Activated naive CD8-positive, alpha-beta T cell treated with anti-CD3 and anti-CD28 coated beads, Interleukin-2, amount 50 U/mL, for 24 hours (primary cell): Measurements from ENCODE around the gene CDC42SE2.
A peak's percentile ranks its signal among the peaks of the same experiment; 100 is the strongest.
"Not testable (repeated sequence)": the region's sequence is repeated elsewhere in the genome, so short reads cannot be mapped to it uniquely, and the experiment has no call there.

Experiments used
- ATAC-seq: fragments of 150-1000 bp; cut with Tn5 transposase; one replicate; pipeline ENCODE4 v1.10.0; 2021
- DNase-seq: peaks from one replicate; pipeline ENCODE4 v3.0.0; 2021
- H3K27ac Mint-ChIP-seq: one replicate; pipeline ENCODE4 v1.8.0; 2021; ENCODE audit warnings: mild to moderate bottlenecking, mixed read lengths
- H3K27me3 Mint-ChIP-seq: one replicate; pipeline ENCODE4 v1.8.0; 2021; ENCODE audit warnings: mixed read lengths
- H3K36me3 Mint-ChIP-seq: one replicate; pipeline ENCODE4 v1.8.0; 2021; ENCODE audit warnings: low read depth, mixed read lengths
- H3K4me1 Mint-ChIP-seq: one replicate; pipeline ENCODE4 v1.8.0; 2021; ENCODE audit warnings: mixed read lengths
- H3K4me3 Mint-ChIP-seq: one replicate; pipeline ENCODE4 v1.8.0; 2021; ENCODE audit warnings: mild to moderate bottlenecking, moderate library complexity, mixed read lengths
- H3K9me3 Mint-ChIP-seq: one replicate; pipeline ENCODE4 v1.8.0; 2021; ENCODE audit warnings: mixed read lengths

CDC42SE2 gene

DNA sequence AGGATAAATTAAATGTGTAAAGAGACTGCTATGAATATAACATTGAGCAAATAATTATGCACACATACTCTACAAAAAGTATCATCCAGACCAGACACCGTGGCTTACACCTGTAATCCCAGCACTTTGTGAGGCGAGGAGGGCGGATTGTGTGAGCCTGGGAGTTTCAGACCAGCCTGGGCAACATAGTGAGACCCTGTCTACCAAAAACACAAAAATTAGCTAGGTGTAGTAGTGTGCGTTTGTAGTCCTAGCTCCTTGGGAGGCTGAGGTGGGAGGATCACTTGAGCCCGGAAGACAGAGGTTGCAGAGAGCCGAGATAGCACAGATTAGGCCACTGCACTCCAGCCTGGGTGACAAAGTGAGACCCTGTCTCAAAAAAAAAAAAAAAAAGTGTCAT is 2.4 kb upstream of the CDC42SE2 start:
- H3K27me3 Mint-ChIP-seq: no peaks in the 10 kb centered on the region
- peaks cover 61% of the 10 kb centered on the region for H3K4me1 Mint-ChIP-seq
- no peaks in the 10 kb centered on the region for H3K9me3 Mint-ChIP-seq
- H3K27ac Mint-ChIP-seq: peak overlapping the region; percentile 56
- ATAC-seq (no peak), DNase-seq (no peak)
- H3K4me3 Mint-ChIP-seq: no peak overlapping the region
- peaks cover 27% of the 10 kb centered on the region for H3K36me3 Mint-ChIP-seq

DNA sequence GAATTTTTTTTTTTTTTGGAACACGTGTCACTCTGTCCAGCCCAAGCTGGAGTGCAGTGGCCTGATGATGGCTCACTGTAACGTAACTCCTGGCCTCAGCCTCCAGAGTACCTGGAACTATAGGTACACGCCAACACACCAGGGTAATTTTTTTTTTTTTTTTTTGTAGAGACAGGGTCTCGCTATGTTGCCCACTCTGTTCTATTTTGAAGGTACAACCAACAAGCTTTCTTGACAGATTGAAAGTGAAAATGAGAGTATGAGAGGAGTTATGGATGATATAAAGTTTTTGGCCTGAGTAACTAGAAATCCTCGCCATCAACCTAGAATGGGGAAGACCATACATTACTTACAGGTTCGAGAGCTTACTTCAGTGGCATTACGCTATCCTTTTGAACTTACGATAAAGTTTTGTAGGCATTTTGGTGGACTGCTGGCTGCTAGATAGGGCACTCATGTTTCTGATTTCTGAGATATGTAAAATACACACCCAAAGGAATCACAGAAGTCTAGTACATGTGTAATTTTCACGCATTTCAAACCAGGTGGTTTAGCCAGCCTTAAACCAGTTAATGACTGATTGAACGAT is 806 bp upstream of the CDC42SE2 start:
- DNase-seq (no peak), ATAC-seq (peak; percentile 12)
- peak overlapping the region; percentile 96 for H3K27ac Mint-ChIP-seq
- no peaks in the 10 kb centered on the region for H3K9me3 Mint-ChIP-seq
- peaks cover 57% of the 10 kb centered on the region for H3K4me1 Mint-ChIP-seq
- H3K4me3 Mint-ChIP-seq: peak overlapping the region; percentile 86
- no peaks in the 10 kb centered on the region for H3K27me3 Mint-ChIP-seq
- peaks cover 26% of the 10 kb centered on the region for H3K36me3 Mint-ChIP-seq

- Mint-ChIP-seq H3K27ac (peak overlapping the region; percentile 76), H3K4me1 (peaks cover 56% of the 10 kb centered on the region), H3K36me3 (peaks cover 25% of the 10 kb centered on the region), H3K27me3 (no peaks in the 10 kb centered on the region), H3K9me3 (no peaks in the 10 kb centered on the region), H3K4me3 (peak overlapping the region; percentile 93)
- ATAC-seq: peak; percentile 20
- peak; percentile 51 for DNase-seq
Observed at GRCh38 chr5:131264451-131265099, 722 bp downstream of the CDC42SE2 start.

DNA sequence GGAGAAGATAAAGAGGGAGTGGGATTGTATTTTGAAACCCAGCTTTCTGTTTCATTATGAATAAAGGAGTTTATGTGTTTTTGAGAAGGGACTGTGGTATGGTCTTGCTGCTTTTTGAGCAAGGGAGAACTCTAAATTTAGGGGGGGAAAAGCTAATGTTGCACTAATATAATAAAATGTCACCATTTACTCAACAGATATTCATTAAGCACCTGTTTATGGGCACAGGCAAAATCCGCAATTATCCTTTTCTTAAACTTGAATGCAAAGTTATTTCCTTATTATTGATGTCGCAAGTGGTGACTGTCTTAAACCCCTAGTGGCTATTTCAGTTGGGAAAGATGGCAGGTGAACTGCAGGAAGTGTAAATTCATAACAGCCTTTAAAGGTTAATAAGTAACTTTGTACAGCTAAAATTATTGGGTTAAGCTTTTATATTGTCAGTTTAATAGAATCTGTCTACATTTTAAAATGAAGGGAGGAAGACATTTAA is 1.5 kb downstream of the CDC42SE2 start:
- H3K4me1 Mint-ChIP-seq: peaks cover 57% of the 10 kb centered on the region
- no peak for DNase-seq
- no peak for ATAC-seq

DNA sequence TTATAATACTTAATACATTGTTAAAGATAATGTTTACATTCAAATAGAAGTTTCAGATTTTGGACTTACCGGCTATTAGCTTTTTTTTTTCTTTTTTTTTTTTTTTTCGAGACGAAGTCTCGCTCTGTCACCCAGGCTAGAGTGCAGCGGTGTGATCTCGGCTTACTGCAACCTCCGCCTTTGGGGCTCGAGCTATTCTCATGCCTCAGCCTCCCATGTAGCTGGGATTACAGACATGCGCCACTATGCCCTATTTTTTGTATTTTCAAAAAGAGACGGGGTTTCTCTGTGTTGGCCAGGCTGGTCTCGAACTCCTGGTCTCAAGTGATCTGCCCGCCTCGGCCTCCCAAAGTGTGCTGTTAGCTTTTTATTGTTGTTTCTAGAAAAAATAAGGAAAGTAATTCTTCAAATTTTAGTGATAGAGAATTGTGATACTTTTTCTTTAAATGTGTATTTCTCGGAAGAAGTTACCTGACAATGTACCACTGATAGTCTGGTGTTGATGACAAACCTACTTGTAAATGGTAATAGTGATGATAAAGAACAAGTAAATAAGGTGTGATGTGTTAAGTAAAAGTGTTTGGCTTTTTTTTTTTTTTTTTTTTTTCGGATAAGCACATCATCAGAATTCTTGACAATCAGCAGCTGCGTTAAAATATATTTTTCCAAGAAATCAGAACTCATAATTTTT is 2.7 kb downstream of the CDC42SE2 start:
- Mint-ChIP-seq H3K36me3 (peaks cover 20% of the 10 kb centered on the region), H3K4me3 (peak overlapping the region; percentile 82), H3K9me3 (no peaks in the 10 kb centered on the region), H3K4me1 (peaks cover 64% of the 10 kb centered on the region), H3K27ac (peak overlapping the region; percentile 95), H3K27me3 (no peaks in the 10 kb centered on the region)
- ATAC-seq: no peak
- DNase-seq: peak; percentile 36

More for the DNA sequence above, 1.5 kb downstream of the CDC42SE2 start:
- Mint-ChIP-seq H3K9me3 (no peaks in the 10 kb centered on the region), H3K36me3 (peaks cover 20% of the 10 kb centered on the region), H3K27me3 (no peaks in the 10 kb centered on the region), H3K4me3 (peak overlapping the region; percentile 93), H3K27ac (peak overlapping the region; percentile 76)

- Mint-ChIP-seq H3K9me3 (no peaks in the 10 kb centered on the region), H3K4me1 (peaks cover 68% of the 10 kb centered on the region), H3K36me3 (peaks cover 17% of the 10 kb centered on the region), H3K27ac (peak overlapping the region; percentile 98), H3K4me3 (peak overlapping the region; percentile 85), H3K27me3 (no peaks in the 10 kb centered on the region)
- no peak for DNase-seq
- ATAC-seq: no peak
Observed at GRCh38 chr5:131268758-131269370, 5.0 kb downstream of the CDC42SE2 start.

- H3K4me1 Mint-ChIP-seq: peaks cover 84% of the 10 kb centered on the region
- no peak for ATAC-seq
- H3K27me3 Mint-ChIP-seq: no peaks in the 10 kb centered on the region
- H3K9me3 Mint-ChIP-seq: no peaks in the 10 kb centered on the region
- H3K36me3 Mint-ChIP-seq: peaks cover 16% of the 10 kb centered on the region
- no peak for DNase-seq
- H3K4me3 Mint-ChIP-seq: peak overlapping the region; percentile 85
- peak overlapping the region; percentile 98 for H3K27ac Mint-ChIP-seq
Observed at GRCh38 chr5:131270809-131271208, 7.0 kb downstream of the CDC42SE2 start.

DNA sequence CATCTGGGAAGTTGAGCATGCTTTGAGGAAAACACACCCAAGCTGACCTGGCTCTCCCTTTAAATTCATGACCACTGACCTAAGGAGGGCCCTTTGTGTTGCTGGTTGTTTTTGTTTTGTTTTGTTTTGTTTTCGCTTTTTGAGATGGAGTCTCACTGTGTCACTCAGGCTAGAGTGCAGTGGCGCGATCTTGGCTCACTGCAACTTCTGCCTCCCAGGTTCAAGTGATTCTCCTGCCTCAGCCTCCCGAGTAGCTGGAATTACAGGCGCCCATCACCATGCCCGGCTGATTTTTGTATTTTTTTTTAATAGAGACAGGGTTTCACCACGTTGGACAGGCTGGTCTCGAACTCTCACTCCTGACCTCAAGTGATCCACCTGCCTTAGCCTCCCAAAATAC is 8.0 kb downstream of the CDC42SE2 start:
- peak overlapping the region; percentile 98 for H3K27ac Mint-ChIP-seq
- H3K4me3 Mint-ChIP-seq: peak overlapping the region; percentile 85
- H3K27me3 Mint-ChIP-seq, ATAC-seq, H3K9me3 Mint-ChIP-seq, DNase-seq: not testable (repeated sequence)
- H3K4me1 Mint-ChIP-seq: peaks cover 87% of the 10 kb centered on the region
- H3K36me3 Mint-ChIP-seq: peaks cover 12% of the 10 kb centered on the region

DNA sequence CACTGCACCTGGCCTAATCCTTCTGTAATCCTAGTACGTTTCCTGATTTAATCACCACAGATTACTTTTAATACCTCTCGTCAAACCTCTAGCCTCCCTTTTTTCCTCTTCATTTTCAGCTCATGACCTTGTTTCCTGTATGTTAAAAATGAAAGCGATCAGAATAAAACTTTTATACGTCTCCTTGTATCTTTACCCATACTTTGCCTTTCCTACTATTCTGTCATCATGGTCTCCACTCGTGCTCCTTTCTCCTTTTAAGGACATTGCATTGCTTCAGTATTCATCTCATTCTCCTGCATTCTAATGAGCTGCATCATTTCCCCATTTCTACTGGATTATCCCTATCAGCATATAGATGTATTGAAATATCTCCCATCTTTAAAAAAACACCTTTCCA is 8.5 kb downstream of the CDC42SE2 start:
- Mint-ChIP-seq H3K27ac (peak overlapping the region; percentile 98), H3K9me3 (no peaks in the 10 kb centered on the region), H3K4me1 (peaks cover 89% of the 10 kb centered on the region), H3K4me3 (peak overlapping the region; percentile 85), H3K27me3 (no peaks in the 10 kb centered on the region), H3K36me3 (peaks cover 10% of the 10 kb centered on the region)
- DNase-seq (no peak), ATAC-seq (peak; percentile 70)

DNA sequence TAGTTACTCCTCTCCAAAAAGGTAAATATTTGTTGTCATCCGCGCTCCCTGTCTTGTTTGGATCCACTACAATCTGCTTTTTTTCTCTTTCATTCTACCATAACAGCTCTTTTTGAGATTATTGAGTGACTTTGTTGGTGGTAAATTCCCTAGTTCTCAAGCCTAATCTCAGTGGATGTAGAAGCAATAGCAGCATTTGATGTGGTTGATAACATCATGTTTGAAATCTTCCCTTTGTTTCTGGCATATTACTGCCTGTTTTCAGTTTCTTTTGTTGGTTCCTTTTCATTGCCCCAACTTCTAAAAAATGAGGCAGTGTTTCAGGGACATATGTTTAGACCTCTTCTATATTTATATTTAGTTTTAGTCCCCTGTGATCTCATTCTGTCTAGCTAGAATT is 8.9 kb downstream of the CDC42SE2 start:
- Mint-ChIP-seq H3K36me3 (peaks cover 9% of the 10 kb centered on the region), H3K4me3 (peak overlapping the region; percentile 85), H3K27ac (peak overlapping the region; percentile 98), H3K4me1 (peaks cover 89% of the 10 kb centered on the region), H3K9me3 (no peaks in the 10 kb centered on the region), H3K27me3 (no peaks in the 10 kb centered on the region)
- peak; percentile 55 for ATAC-seq
- DNase-seq: no peak

GRCh38 chr5:131274326-131275063 is 10.6 kb downstream of the CDC42SE2 start:
- H3K4me3 Mint-ChIP-seq: peak overlapping the region; percentile 77
- ATAC-seq (peak; percentile 60), DNase-seq (no peak)
- H3K4me1 Mint-ChIP-seq: peaks cover 91% of the 10 kb centered on the region
- H3K27ac Mint-ChIP-seq: peak overlapping the region; percentile 98
- no peaks in the 10 kb centered on the region for H3K27me3 Mint-ChIP-seq
- H3K36me3 Mint-ChIP-seq: peaks cover 14% of the 10 kb centered on the region
- H3K9me3 Mint-ChIP-seq: no peaks in the 10 kb centered on the region

DNA sequence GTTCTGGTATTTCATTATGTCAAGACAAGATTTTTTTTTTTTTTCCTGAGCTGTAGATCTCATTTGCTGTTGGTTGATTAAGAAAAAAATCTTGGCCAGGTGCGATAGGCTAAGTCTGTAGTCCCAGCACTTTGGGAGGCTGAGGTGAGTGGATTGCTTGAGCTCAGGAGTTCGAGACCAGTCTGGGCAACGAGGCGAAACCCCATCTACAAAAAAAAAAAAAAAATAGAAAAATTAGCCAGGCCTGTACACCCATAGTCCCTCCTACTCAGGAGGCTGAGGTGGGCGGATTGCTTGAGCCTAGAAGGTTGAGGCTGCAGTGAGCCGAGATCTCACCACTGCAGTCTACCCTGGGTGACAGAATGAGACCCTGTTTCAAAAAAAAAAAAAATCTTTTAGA is 12.2 kb downstream of the CDC42SE2 start:
- DNase-seq (peak; percentile 38), ATAC-seq (no peak)
- Mint-ChIP-seq H3K4me1 (peaks cover 92% of the 10 kb centered on the region), H3K36me3 (peaks cover 19% of the 10 kb centered on the region), H3K9me3 (no peaks in the 10 kb centered on the region), H3K4me3 (peak overlapping the region; percentile 77), H3K27me3 (no peaks in the 10 kb centered on the region), H3K27ac (peak overlapping the region; percentile 98)

DNA sequence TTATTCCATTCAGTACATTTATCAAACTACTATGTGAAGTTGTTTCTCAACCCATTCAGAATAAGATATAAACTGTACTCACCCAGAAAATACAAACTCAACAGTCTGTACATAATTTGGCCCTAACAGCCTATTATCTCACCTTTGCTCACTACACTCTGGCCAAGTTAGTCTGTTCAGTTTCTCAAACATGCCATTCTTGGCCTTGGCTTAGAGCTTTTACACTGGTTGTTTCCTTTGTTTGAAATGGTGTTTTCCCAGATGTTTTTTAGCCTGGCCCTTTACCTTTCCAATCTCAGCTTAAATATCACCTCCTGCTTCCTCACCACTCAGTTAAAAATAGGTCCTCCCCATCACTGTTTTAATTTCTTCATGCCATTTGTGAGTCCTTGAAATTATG is 13.6 kb downstream of the CDC42SE2 start:
- Mint-ChIP-seq H3K4me3 (no peak overlapping the region), H3K27ac (peak overlapping the region; percentile 80), H3K27me3 (no peaks in the 10 kb centered on the region), H3K4me1 (peaks cover 92% of the 10 kb centered on the region), H3K9me3 (no peaks in the 10 kb centered on the region), H3K36me3 (peaks cover 22% of the 10 kb centered on the region)
- ATAC-seq: no peak
- DNase-seq: no peak
